HG02885 (cell line): Measurements from ENCODE around the gene DDX41.
"Not testable (repeated sequence)": the region's sequence is repeated elsewhere in the genome, so short reads cannot be mapped to it uniquely, and the experiment has no call there.

Experiments used
- ATAC-seq: cut with Tn5 transposase; IDR thresholded peaks from one replicate; pipeline ENCODE4 v1.9.1; 2021; ENCODE audit warnings: mild to moderate bottlenecking; ENCODE audit not compliant: unreplicated experiment, poor library complexity

DDX41 gene

DNA sequence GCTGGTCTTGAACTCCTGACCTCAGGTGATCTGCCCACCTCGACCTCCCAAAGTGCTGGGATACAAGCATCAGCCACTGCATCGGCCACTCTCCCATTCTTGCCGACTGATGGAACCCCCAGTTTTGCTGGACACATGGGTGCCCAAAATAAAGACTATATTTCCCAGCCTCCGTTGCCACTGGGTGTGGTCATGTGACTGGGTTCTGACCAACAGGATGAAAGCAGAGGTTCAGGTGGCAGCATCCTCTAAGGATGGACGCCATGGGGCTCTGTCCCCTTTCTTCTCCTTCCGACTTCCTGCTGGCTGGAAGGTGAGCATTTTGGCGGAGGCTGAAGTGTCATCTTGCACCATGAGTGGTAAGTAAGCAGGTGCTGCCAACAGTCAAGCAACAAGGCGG, 29.6 kb downstream of the DDX41 start:
- ATAC-seq, result no peak

- ATAC-seq, result no peak
Observed at GRCh38 chr5:177486256-177486655, 30.5 kb downstream of the DDX41 start.

DNA sequence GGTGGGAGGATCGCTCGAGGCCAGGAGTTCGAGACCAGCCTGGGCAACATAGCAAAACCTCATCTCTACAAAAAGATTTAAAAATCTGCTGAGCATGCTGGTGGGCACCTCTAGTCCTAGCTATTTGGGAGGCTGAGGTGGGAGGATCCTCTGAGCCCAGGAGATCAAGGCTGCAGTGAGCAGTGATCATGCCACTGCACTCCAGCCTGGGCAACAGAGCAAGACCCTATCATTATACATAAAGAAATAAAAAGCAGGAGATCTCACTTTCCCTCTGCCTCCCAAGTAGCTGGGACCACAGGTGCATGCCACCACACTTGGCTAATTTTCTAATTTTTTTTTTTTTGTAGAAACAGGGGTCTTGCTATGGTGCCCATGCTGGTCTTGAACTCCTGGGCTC, 31.0 kb downstream of the DDX41 start:
- ATAC-seq, result not testable (repeated sequence)

- ATAC-seq, result no peak
Observed at GRCh38 chr5:177484902-177485549, 31.7 kb downstream of the DDX41 start.

GRCh38 chr5:177483994-177484901, 32.5 kb downstream of the DDX41 start:
- no peak for ATAC-seq

DNA sequence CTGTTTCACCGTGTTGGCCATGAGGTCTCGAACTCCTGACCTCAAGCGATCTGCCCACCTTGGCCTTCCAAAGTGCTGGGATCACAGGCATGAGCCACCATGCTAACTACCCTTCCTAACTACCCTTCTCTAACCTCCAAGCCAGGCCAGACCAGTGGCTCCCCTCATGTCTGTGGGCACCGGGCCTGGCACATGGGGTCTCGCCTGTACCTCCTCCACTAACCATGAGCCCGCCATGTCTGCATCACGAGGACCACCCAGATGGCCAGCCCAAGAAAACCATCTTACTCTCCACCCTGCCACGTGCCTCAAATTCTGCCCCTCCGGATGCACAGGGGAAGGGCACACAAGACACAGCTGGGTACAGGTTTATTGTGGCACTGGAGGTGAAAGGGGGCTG, 33.7 kb downstream of the DDX41 start:
- ATAC-seq, result no peak

DNA sequence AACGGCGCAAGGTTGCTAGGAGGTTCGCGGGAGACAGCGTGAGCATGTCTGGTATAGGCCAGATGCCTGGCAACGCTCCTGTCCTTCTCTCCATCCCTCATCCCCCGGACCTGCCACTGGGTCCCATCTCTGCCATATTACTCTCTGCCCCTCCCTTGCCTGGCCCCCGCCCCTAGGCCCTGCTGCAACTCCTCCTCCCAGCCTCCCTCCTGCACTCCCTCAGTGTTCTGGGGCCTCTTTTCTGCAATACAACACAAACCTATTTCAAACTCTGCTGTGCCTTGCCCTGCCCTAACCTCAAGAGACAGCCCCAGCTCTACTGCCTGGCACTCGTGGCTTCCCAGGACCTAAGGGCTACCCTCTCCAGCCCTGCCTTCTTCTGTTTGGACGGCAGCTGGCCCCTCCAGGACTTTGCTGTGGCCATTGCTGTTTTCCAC, 34.4 kb downstream of the DDX41 start:
- ATAC-seq, result no peak

- ATAC-seq, result no peak
Observed at GRCh38 chr5:177479774-177480173, 37.0 kb downstream of the DDX41 start.

DNA sequence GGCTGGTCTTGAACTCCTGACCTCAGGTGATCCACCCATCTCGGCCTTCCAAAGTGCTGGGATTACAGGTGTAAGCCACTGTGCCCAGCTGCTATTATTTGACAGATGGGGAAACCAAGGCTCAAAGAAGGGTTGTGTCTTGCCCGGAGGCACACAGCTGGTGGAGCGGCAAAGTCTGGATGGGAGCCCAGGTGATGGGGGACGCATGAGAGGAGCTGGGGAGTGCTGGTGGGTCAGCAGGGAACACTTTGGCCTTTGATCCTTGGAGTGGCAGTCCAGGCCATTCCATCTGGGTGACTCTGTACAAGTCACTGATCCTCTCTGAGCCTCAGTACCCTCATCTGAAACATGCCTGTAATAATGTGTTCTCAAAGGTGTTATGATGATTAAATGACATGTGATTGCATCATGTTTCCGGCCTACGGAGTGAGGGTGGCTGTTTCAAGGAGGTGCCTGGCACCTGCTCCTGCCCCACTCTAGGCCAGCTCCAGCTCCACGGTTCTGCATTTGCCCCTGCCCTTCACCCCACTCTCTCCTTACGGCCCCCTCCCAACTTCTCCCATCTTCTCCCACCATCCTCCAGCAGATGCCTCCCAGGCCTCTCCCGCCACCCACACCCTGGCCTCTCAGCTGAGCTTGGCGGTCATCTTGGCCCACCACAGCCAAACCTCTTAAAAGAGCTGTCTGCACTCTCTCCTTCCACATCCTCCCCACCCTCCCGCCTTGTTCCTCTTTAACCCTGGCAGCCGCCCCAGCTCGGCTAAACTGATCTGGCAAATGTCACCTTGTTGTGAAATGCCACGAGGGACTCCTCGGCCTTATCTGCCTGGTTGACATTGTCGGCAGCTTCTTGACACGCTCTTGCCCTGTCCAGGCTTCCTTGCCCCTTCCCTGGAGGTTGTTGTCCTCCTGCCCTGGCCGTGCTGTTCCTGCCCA, 37.8 kb downstream of the DDX41 start:
- no peak for ATAC-seq

- no peak for ATAC-seq
Observed at GRCh38 chr5:177477701-177478477, 38.9 kb downstream of the DDX41 start.

GRCh38 chr5:177476531-177477233, 40.1 kb downstream of the DDX41 start:
- no peak for ATAC-seq

GRCh38 chr5:177475563-177476427, 41.0 kb downstream of the DDX41 start:
- ATAC-seq, result no peak

- ATAC-seq, result no peak
Observed at GRCh38 chr5:177474846-177475562, 41.8 kb downstream of the DDX41 start.

DNA sequence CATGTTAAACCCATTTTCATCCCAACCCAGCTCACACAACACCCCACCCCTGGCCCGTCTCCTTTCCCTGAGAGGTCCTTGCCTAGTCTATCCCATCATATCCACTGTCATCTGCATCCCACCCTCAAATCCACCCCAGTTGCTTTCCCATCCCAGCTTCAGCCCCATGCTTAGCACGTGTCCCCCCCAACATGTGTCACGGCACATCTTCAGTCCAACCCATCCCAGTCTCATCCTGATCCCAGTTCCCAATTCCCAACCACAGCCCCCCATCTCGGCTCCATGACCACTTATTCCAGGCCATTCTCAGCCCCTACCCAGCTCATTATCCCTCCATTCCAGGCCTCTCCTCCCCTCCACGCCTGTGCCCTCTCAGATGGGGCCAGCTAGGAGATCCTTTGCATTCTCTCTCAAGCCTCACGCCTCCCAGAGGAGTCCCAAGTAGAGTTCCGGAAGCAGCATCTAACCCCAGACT, 42.7 kb downstream of the DDX41 start:
- no peak for ATAC-seq

DNA sequence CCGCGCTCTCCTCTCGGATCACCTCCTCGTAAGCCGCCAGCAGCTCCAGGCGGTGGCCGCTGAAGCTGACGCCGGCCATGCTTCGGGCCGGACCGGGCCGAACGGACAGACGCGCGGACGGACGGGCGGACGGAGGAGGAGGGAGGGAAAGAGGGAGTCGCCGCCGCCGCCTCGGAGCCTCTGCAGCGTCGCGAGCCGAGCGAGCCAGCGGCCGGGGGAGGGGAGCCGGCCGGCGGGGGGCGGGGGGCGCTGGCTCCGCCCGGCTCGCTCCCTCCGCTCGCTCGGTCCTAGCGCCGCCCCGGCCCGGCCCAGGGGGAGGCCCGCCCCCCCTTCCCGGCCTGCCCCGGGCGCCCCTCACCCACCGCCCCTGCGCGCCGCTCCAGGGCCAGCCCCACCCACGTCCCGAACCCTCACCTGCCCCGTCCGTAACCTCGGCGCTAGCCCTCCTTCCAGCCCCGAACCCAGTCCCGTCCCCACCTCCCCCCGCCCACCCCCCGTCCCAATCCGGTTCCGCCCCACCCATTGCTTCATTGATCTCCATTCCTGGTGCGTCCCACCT, 43.2 kb downstream of the DDX41 start, which contains the start of gene DBN1:
Gene DBN1, minus strand, starts transcription at position 192 of the 559 bp plus-strand sequence. Its CDS starts 113 bp downstream, at position 79.
- no peak for ATAC-seq

- ATAC-seq, result no peak
Observed at GRCh38 chr5:177472460-177473442, 44.0 kb downstream of the DDX41 start.
